ENCODE measurements around the gene C4orf50.

Gene C4orf50

GRCh38 chr4:5913454-5913853 is 104.8 kb downstream of the C4orf50 start:
- no peak for DNase-seq

- DNase-seq = no peak
Observed at GRCh38 chr4:5912614-5913019, 105.6 kb downstream of the C4orf50 start.

- no peak for DNase-seq
Observed at GRCh38 chr4:5908876-5909427, 109.3 kb downstream of the C4orf50 start.

- DNase-seq = no peak
Observed at GRCh38 chr4:5906191-5906590, 112.0 kb downstream of the C4orf50 start.

GRCh38 chr4:5905714-5906113 is 112.5 kb downstream of the C4orf50 start:
- no peak for DNase-seq

- DNase-seq = no peak
Observed at GRCh38 chr4:5900844-5901243, 117.4 kb downstream of the C4orf50 start.

- DNase-seq = no peak
Observed at GRCh38 chr4:5899881-5900280, 118.3 kb downstream of the C4orf50 start.

- no peak for DNase-seq
Observed at GRCh38 chr4:5899396-5899795, 118.8 kb downstream of the C4orf50 start.

GRCh38 chr4:5897674-5898073 is 120.6 kb downstream of the C4orf50 start:
- no peak for DNase-seq

GRCh38 chr4:5895287-5895686 is 122.9 kb downstream of the C4orf50 start:
- no peak for DNase-seq

GRCh38 chr4:5894266-5894665 is 124.0 kb downstream of the C4orf50 start:
- no peak for DNase-seq

- DNase-seq = no peak
Observed at GRCh38 chr4:5893591-5893990, 124.6 kb downstream of the C4orf50 start.

GRCh38 chr4:5893004-5893580 is 125.1 kb downstream of the C4orf50 start, which contains the start of gene CRMP1:
Gene CRMP1 (minus strand): TSS chr4:5893086. CDS start chr4:5892969, 117 bp downstream.
- DNase-seq = no peak

- no peak for DNase-seq
Observed at GRCh38 chr4:5892323-5893003, 125.8 kb downstream of the C4orf50 start.

- DNase-seq = no peak
Observed at GRCh38 chr4:5891563-5892322, 126.5 kb downstream of the C4orf50 start.

GRCh38 chr4:5890063-5890727 is 128.0 kb downstream of the C4orf50 start:
- DNase-seq = no peak

GRCh38 chr4:5889002-5889696 is 129.1 kb downstream of the C4orf50 start:
- DNase-seq = no peak

GRCh38 chr4:5888222-5889001 is 129.8 kb downstream of the C4orf50 start:
- no peak for DNase-seq

- DNase-seq = no peak
Observed at GRCh38 chr4:5887361-5888221, 130.6 kb downstream of the C4orf50 start.

GRCh38 chr4:5887011-5887360 is 131.2 kb downstream of the C4orf50 start:
- no peak for DNase-seq

GRCh38 chr4:5885733-5886132 is 132.5 kb downstream of the C4orf50 start:
- DNase-seq = no peak
